HepG2 (cell line): Measurements from ENCODE around the gene C20orf144. TPM values are rescaled to one million over a fixed set of nuclear protein-coding genes. Genes with fewer than 3 reads are reported as not detected.

Experiments
- CEBPG ChIP-seq: IDR thresholded peaks from 2 replicates; pipeline ENCODE4 v1.6.1; 2016
- HES4 ChIP-seq: sonication (generic); formaldehyde crosslinking; IDR thresholded peaks from 2 replicates; pipeline ENCODE4 v1.9.0; 2021; ENCODE audit warnings: mild to moderate bottlenecking, missing genetic modification reagents, borderline replicate concordance
- HNRNPH1 ChIP-seq: fragments of 200-400 bp; formaldehyde crosslinking; optimal IDR thresholded peaks from 2 replicates; pipeline ENCODE3; 2017; ENCODE audit warnings: mild to moderate bottlenecking, low read depth, low read length
- KDM5A ChIP-seq: fragments of 200-600 bp; sonication (generic); IDR thresholded peaks from 2 replicates; pipeline ENCODE4 v1.7.0; 2018; ENCODE audit warnings: antibody characterized with exemption, mild to moderate bottlenecking, low read length, borderline replicate concordance
- MAFF ChIP-seq: IDR thresholded peaks from 2 replicates; pipeline ENCODE4 v1.6.1; 2011; ENCODE audit warnings: low read depth, low read length, improper control_type of control experiment
- PAXIP1 ChIP-seq: sonication (generic); formaldehyde crosslinking; conservative IDR thresholded peaks from 2 replicates; pipeline ENCODE4 v1.4.0; 2020; ENCODE audit warnings: mild to moderate bottlenecking, missing genetic modification reagents, moderate library complexity
- PHF5A ChIP-seq: IDR thresholded peaks from one replicate; pipeline ENCODE4 v1.6.1; 2018; ENCODE audit warnings: low read depth, missing genetic modification reagents; ENCODE audit not compliant: unreplicated experiment
- SAP130 ChIP-seq: IDR thresholded peaks from 2 replicates; pipeline ENCODE4 v1.6.1; 2016; ENCODE audit warnings: low read depth
- SMC3 ChIP-seq: IDR thresholded peaks from 2 replicates; pipeline ENCODE4 v1.6.1; 2011; ENCODE audit warnings: low read length, improper control_type of control experiment
- ZBTB25 ChIP-seq: IDR thresholded peaks from 2 replicates; pipeline ENCODE4 v1.6.1; 2018; ENCODE audit warnings: missing genetic modification reagents
- ZBTB42 ChIP-seq: sonication (generic); formaldehyde crosslinking; IDR thresholded peaks from 2 replicates; pipeline ENCODE4 v1.5.0; 2020; ENCODE audit warnings: mild to moderate bottlenecking, missing genetic modification reagents
- ZMYM4 ChIP-seq: sonication (generic); formaldehyde crosslinking; IDR thresholded peaks from 2 replicates; pipeline ENCODE4 v1.8.1; 2023; ENCODE audit warnings: mild to moderate bottlenecking, missing genetic modification reagents
- ZNF646 ChIP-seq: sonication (generic); formaldehyde crosslinking; IDR thresholded peaks from 2 replicates; pipeline ENCODE4 v1.9.0; 2021; ENCODE audit warnings: mild to moderate bottlenecking, missing genetic modification reagents
- ZNF660 ChIP-seq: sonication (generic); formaldehyde crosslinking; IDR thresholded peaks from 2 replicates; pipeline ENCODE4 v1.5.1; 2020; ENCODE audit warnings: mild to moderate bottlenecking, low read depth, missing genetic modification reagents, borderline replicate concordance
- ZNF737 ChIP-seq: sonication (generic); formaldehyde crosslinking; IDR thresholded peaks from 2 replicates; pipeline ENCODE4 v1.5.0; 2020; ENCODE audit warnings: missing genetic modification reagents, mild to moderate bottlenecking, borderline replicate concordance
- ZNF747 ChIP-seq: sonication (generic); formaldehyde crosslinking; IDR thresholded peaks from 2 replicates; pipeline ENCODE4 v1.8.1; 2023; ENCODE audit warnings: missing genetic modification reagents, mild to moderate bottlenecking, borderline replicate concordance
- polyA plus RNA-seq, 8 experiments: library from polyadenylated mRNA; depleted of rRNA in 3 of 8; stranded (reverse) in 7 of 8; unstranded in 1 of 8; fragments of >200 nt; fragmentation: Illumina TruSeq in 4 of 8; extraction: Trizol in 4 of 8; gene quantifications; 2 replicates each; pipeline versions ENCODE4 v1.2.1 to v1.2.3, GENCODE V29; 2011 to 2016; ENCODE audit warnings: low read depth in 4 of 8, missing spikeins in 1 of 8, mixed read lengths in 1 of 8; ENCODE audit not compliant: insufficient read depth in 1 of 8
- total RNA-seq, 5 experiments: library from RNA; depleted of rRNA; stranded (reverse); fragments of >200 nt; fragmentation: Illumina TruSeq; extraction: Trizol; gene quantifications; 2 replicates each; pipeline ENCODE4 v1.2.3, GENCODE V29; 2016; ENCODE audit warnings: low read depth in 1 of 5

Gene C20orf144
- total and polyA plus RNA-seq, 2 of the 13 experiments (the other 11 are each of a cell fraction or from before 2014, with no cell fraction given) = 0.09 to 0.16 TPM

- TF ChIP-seq ZNF646 (no peak), PHF5A (no peak), PAXIP1 (CRISPR knock-in tag) (no peak), ZMYM4 (CRISPR knock-in tag) (peak; percentile 15), SAP130 (CRISPR knock-in tag) (no peak), HES4 (CRISPR knock-in tag) (peak; percentile 70), KDM5A (peak; percentile 41; the same call in 1 of the 2 replicates), ZNF660 (CRISPR knock-in tag) (no peak; the same call in 1 of the 2 replicates), ZNF747 (CRISPR knock-in tag) (no peak), SMC3 (no peak), HNRNPH1 (no peak), ZNF737 (CRISPR knock-in tag) (no peak), ZBTB25 (CRISPR knock-in tag) (no peak), CEBPG (CRISPR knock-in tag) (no peak), MAFF (no peak), ZBTB42 (0 out of 2 replicates have a peak, but pooled peaks have one; percentile 67)
Observed at GRCh38 chr20:33673410-33674293, 11.5 kb downstream of the C20orf144 start (continued).
